Neural cell (in vitro differentiated cells): ENCODE results near the gene RPL13A. TPM values are rescaled to one million over a fixed set of nuclear protein-coding genes. Genes with fewer than 3 reads are reported as not detected.

Experiments
- H2AFZ ChIP-seq: fragments of 200-600, 300-800 bp; sonication (generic), shearing (Covaris generic); 2 replicates; pipeline ENCODE4 v1.6.0; 2014; ENCODE audit warnings: low read depth, mild to moderate bottlenecking, antibody characterized with exemption, low read length, moderate library complexity
- H3F3A ChIP-seq: fragments of 200-600 bp; shearing (Covaris generic); 2 replicates; pipeline ENCODE4 v1.6.1; 2016; ENCODE audit warnings: mild to moderate bottlenecking, moderate library complexity, mixed read lengths, antibody characterized with exemption, low read length; ENCODE audit not compliant: insufficient read depth, poor library complexity, severe bottlenecking
- H3K27ac ChIP-seq: fragments of 200-600, 300-800 bp; sonication (generic), shearing (Covaris generic); 2 replicates; pipeline ENCODE4 v1.5.1; 2014; ENCODE audit warnings: mild to moderate bottlenecking, low read length, moderate library complexity
- H3K27me3 ChIP-seq: fragments of 300-800, 200-600 bp; sonication (generic), shearing (Covaris generic); 2 replicates; pipeline ENCODE4 v1.6.0; 2014; ENCODE audit warnings: mild to moderate bottlenecking, low read depth, low read length, moderate library complexity; ENCODE audit not compliant: insufficient read depth
- H3K36me3 ChIP-seq: fragments of 300-800, 200-600 bp; sonication (generic), shearing (Covaris generic); 2 replicates; pipeline ENCODE4 v1.5.1; 2014; ENCODE audit warnings: mild to moderate bottlenecking, antibody characterized with exemption, low read length, moderate library complexity; ENCODE audit not compliant: insufficient read depth
- H3K4me2 ChIP-seq: fragments of 300-800, 200-600 bp; sonication (generic), shearing (Covaris generic); 2 replicates; pipeline ENCODE4 v1.6.0; 2014; ENCODE audit warnings: mild to moderate bottlenecking, low read length
- H3K4me3 ChIP-seq: fragments of 300-800, 200-600 bp; sonication (generic), shearing (Covaris generic); 2 replicates; pipeline ENCODE4 v1.5.1; 2014; ENCODE audit warnings: mild to moderate bottlenecking, low read length, moderate library complexity
- H3K79me2 ChIP-seq: fragments of 200-600 bp; shearing (Covaris generic); replicated peaks from 2 replicates; pipeline ENCODE4 v1.6.0; 2014; ENCODE audit warnings: mild to moderate bottlenecking, low read length, moderate library complexity; ENCODE audit not compliant: insufficient read depth
- H3K9ac ChIP-seq: fragments of 300-800, 200-600 bp; sonication (generic), shearing (Covaris generic); 2 replicates; pipeline ENCODE4 v1.6.1; 2016; ENCODE audit warnings: mild to moderate bottlenecking, low read length, mixed read lengths
- H3K9me2 ChIP-seq: fragments of 200-600 bp; shearing (Covaris generic); 2 replicates; pipeline ENCODE4 v1.6.1; 2016; ENCODE audit warnings: mild to moderate bottlenecking, low read length, mixed read lengths; ENCODE audit not compliant: insufficient read depth
- H3K9me3 ChIP-seq: fragments of 200-600, 300-800 bp; sonication (generic), shearing (Covaris generic); 2 replicates; pipeline ENCODE4 v1.6.1; 2016; ENCODE audit warnings: mild to moderate bottlenecking, mixed run types, low read length, moderate library complexity, mixed read lengths
- H4K20me1 ChIP-seq: fragments of 200-600 bp; shearing (Covaris generic); 2 replicates; pipeline ENCODE4 v1.6.1; 2016; ENCODE audit warnings: mild to moderate bottlenecking, mixed run types; ENCODE audit not compliant: insufficient read depth
- CTCF ChIP-seq: fragments of 450-650 bp; IDR thresholded peaks from 2 replicates; pipeline ENCODE4 v1.5.1; 2014; ENCODE audit warnings: antibody characterized with exemption, mild to moderate bottlenecking, moderate library complexity; ENCODE audit not compliant: poor library complexity, severe bottlenecking
- EP300 ChIP-seq: fragments of 450-650 bp; conservative IDR thresholded peaks from 2 replicates; pipeline ENCODE4 v1.6.1; 2014; ENCODE audit warnings: antibody characterized with exemption, mild to moderate bottlenecking, moderate library complexity; ENCODE audit not compliant: poor library complexity, severe bottlenecking
- EZH2 ChIP-seq: fragments of 200-600, 300-800 bp; shearing (Covaris generic), sonication (generic); IDR thresholded peaks from 2 replicates; pipeline ENCODE4 v1.6.1; 2014; ENCODE audit warnings: antibody characterized with exemption, low read length, borderline replicate concordance, mild to moderate bottlenecking; ENCODE audit not compliant: insufficient read depth, poor library complexity, severe bottlenecking
- MXI1 ChIP-seq: fragments of 450-650 bp; conservative IDR thresholded peaks from 2 replicates; pipeline ENCODE4 v1.6.1; 2014; ENCODE audit warnings: antibody characterized with exemption, mild to moderate bottlenecking; ENCODE audit not compliant: poor library complexity, severe bottlenecking
- POLR2AphosphoS5 ChIP-seq: IDR thresholded peaks from 2 replicates; pipeline ENCODE4 v1.6.1; 2012
- RAD21 ChIP-seq: fragments of 450-650 bp; conservative IDR thresholded peaks from 2 replicates; pipeline ENCODE4 v1.6.1; 2014; ENCODE audit warnings: antibody characterized with exemption, mild to moderate bottlenecking, moderate library complexity
- REST ChIP-seq: IDR thresholded peaks from 2 replicates; pipeline ENCODE4 v1.6.1; 2012; ENCODE audit warnings: borderline replicate concordance
- SMC3 ChIP-seq: fragments of 450-650 bp; conservative IDR thresholded peaks from 2 replicates; pipeline ENCODE4 v1.6.1; 2014; ENCODE audit warnings: antibody characterized with exemption, mild to moderate bottlenecking, moderate library complexity; ENCODE audit not compliant: poor library complexity
- TAF1 ChIP-seq: IDR thresholded peaks from 2 replicates; pipeline ENCODE4 v1.6.1; 2012; ENCODE audit warnings: low read depth
- polyA plus RNA-seq: library from polyadenylated mRNA; depleted of rRNA; stranded (reverse); fragments of >200 nt; gene quantifications from 2 replicates; pipeline ENCODE4 v1.2.3, GENCODE V29; 2014

The RPL13A gene
- polyA plus RNA-seq, 1 donor from 2014 or later: 2,313 TPM

GRCh38 chr19:49534632-49535385 is 47.4 kb downstream of the RPL13A start:
- Histone ChIP-seq H3K4me2 (peak overlapping the region; percentile 49), H3K9ac (no peak overlapping the region), H3K79me2 (no peaks in the 10 kb centered on the region), H2AFZ (no peak overlapping the region), H3F3A (no peaks in the 10 kb centered on the region), H3K9me2 (no peaks in the 10 kb centered on the region), H3K9me3 (no peaks in the 10 kb centered on the region), H4K20me1 (no peaks in the 10 kb centered on the region), H3K27me3 (no peaks in the 10 kb centered on the region), H3K4me3 (peak overlapping the region; percentile 92), H3K36me3 (no peaks in the 10 kb centered on the region), H3K27ac (no peak overlapping the region)
- TF ChIP-seq MXI1: no peak
- TF ChIP-seq EZH2: no peak
- TF ChIP-seq RAD21: no peak
- no peak for TF ChIP-seq POLR2AphosphoS5
- TF ChIP-seq TAF1: no peak
- no peak for TF ChIP-seq REST
- TF ChIP-seq EP300: no peak
- no peak for TF ChIP-seq CTCF
- TF ChIP-seq SMC3: no peak

GRCh38 chr19:49536921-49537462 is 49.6 kb downstream of the RPL13A start:
- Histone ChIP-seq H3K36me3 (no peaks in the 10 kb centered on the region), H3K4me2 (no peak overlapping the region), H3K27ac (no peak overlapping the region), H3K79me2 (no peaks in the 10 kb centered on the region), H3K9me3 (no peaks in the 10 kb centered on the region), H2AFZ (no peak overlapping the region), H3K9me2 (no peaks in the 10 kb centered on the region), H3F3A (no peaks in the 10 kb centered on the region), H3K27me3 (no peaks in the 10 kb centered on the region), H3K4me3 (no peak overlapping the region), H4K20me1 (no peaks in the 10 kb centered on the region), H3K9ac (no peak overlapping the region)
- TF ChIP-seq TAF1 (no peak), POLR2AphosphoS5 (no peak), EP300 (no peak)
